ENCODE data around the gene IFT20.
"Not testable (repeated sequence)": the region's sequence is repeated elsewhere in the genome, so short reads cannot be mapped to it uniquely, and the experiment has no call there.

The IFT20 gene

DNA sequence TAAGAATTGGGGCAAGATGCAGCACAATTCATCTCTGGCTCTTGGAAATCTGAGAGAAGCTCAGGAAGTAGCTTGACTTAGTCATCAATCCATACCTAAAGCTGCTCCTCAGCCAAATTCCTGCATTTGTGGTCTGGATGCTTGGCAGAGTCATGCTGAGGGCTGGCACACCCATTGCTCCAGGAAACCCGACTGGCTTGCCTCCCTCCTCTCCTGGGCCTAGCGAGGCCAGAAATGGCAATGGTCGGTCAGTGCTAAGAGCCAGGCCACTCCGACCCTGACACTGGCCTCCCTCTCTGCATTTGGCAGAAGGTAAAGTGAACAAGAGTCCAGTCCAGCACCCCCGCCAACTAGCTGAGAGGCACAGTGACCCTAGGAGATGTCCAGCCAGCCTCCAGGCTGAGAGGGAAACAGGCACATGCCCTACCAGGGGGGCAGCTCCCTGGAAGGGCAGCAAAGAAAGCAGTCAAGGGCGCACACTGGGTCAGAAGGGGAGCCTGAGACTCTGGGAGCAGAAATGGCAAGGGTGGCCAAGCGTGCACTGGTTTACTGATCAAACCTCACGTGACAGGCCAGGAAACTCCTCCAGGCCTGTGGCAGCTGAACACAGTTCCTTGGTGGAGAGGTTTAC is 12.1 kb upstream of the IFT20 start:
- H3K9ac ChIP-seq (ENCODE audit: low read depth, low read length) = no peak overlapping the region
- peaks cover 19% of the 10 kb centered on the region; the same call in 1 of the 2 replicates for H3K4me1 ChIP-seq (ENCODE audit: insufficient read depth, low read length)
- H3K36me3 ChIP-seq (ENCODE audit: insufficient read depth, low read length) = peaks cover 36% of the 10 kb centered on the region
- H3K9me3 ChIP-seq (ENCODE audit: control insufficient read depth, insufficient read depth, low read length) = no peaks in the 10 kb centered on the region

DNA sequence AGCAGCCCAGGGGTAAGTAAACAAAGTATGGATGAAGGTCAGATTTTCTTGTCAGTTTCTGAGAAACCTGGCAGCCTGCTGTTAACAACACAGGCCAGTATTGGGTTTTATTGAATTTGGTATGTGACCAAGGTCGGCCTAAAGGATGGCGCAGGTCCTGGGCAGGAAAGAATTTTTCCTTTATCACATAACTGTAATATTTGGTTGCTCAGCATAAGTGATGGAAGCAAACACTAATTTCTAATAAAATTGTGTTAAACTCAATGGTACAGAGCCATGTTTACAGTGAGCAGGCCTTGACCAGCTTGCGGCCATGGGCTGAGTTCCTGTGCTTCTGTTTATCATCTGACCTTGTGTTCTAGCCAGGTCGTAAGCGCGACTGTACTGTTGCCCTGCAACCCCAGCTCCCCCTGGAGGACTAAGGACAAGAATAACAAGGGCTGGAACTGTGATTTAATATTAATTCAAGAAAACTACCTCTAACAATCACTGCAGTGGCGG is 11.5 kb upstream of the IFT20 start:
- no peak overlapping the region for H3K9ac ChIP-seq (ENCODE audit: low read depth, low read length)
- H3K9me3 ChIP-seq (ENCODE audit: control insufficient read depth, insufficient read depth, low read length) = no peaks in the 10 kb centered on the region
- H3K4me1 ChIP-seq (ENCODE audit: insufficient read depth, low read length) = peaks cover 19% of the 10 kb centered on the region; the same call in 1 of the 2 replicates
- peaks cover 35% of the 10 kb centered on the region for H3K36me3 ChIP-seq (ENCODE audit: insufficient read depth, low read length)

DNA sequence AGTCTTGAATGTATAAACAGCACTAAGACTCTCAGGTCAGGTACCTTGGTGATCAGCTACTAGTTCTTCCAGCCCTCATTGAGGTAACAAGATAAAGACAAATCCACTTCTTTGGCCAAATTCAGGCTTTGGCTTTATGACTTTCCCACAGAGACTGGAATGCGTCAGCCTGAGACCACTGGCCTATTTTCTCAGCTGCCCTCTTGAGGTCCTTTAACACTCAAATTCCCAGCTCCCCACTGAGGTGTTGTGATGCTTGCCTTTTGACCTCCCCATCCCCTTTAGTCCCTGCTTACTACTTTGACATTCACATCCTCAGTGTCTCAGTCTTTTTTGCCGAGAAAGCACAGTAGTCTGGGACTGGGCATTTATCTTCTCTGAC is 10.9 kb upstream of the IFT20 start:
- peaks cover 32% of the 10 kb centered on the region for H3K36me3 ChIP-seq (ENCODE audit: insufficient read depth, low read length)
- no peak overlapping the region for H3K9ac ChIP-seq (ENCODE audit: low read depth, low read length)
- H3K9me3 ChIP-seq (ENCODE audit: control insufficient read depth, insufficient read depth, low read length) = no peaks in the 10 kb centered on the region
- peaks cover 19% of the 10 kb centered on the region; the same call in 1 of the 2 replicates for H3K4me1 ChIP-seq (ENCODE audit: insufficient read depth, low read length)

DNA sequence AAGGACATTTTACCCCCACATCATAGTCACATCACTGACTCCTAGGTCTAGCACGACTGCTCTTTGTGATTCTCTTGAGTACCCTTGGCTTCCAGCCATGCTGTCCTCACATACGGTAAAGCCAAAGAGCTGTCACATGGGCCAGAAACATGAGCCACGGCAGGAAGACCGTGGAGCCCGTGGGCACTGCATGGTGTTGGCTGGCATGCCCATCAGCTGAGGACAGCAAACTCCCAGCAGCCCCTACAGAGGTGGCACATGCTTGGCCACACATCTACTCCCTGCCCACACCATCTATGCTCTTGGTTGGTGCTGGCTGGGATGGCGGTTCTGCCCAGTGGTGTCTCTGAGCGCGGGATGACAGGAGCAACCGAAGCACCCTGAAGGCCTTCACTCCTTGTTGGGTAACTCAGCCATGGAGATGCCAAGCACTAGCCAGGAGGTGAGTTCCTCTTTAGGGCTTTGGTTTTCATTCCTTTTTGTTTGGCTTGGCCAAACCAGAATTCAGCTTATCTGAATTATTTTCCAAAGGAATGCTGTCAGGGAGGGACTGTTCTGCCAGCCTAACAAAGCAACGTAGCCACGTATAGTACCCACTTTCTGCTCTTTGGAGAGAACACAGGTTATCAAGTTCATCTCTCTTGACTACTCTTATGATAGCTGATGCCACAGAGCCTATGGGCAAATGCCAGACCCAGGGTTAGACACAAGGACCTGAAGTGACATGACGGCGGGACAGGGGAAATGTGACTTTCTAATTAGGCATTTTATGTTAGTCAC is 10.3 kb upstream of the IFT20 start:
- peaks cover 27% of the 10 kb centered on the region for H3K36me3 ChIP-seq (ENCODE audit: insufficient read depth, low read length)
- no peak overlapping the region for H3K9ac ChIP-seq (ENCODE audit: low read depth, low read length)

DNA sequence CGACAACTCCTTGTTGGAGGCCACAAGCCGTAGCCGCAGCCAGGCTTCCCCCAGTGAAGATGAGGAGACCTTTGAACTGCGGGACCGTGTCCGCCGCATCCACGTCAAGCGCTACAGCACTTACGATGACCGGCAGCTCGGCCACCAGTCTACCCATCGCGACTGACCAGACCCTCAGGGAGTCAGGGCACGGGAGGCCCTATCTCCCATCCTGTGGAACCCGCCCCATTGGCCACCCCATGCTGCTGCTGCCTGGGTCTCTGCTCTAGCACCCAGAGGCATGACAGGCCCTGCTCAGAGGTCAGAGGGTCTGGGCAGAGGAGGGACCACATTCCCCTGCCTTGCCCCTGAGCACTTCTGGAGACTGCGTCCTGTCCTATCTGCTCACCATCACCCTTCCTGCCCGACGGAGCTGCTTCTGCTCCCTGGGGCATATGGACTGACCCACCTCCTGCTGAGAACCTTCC is 9.2 kb upstream of the IFT20 start:
- Histone ChIP-seq H3K4me1 (ENCODE audit: insufficient read depth, low read length) (peaks cover 19% of the 10 kb centered on the region; the same call in 1 of the 2 replicates), H3K36me3 (ENCODE audit: insufficient read depth, low read length) (peaks cover 27% of the 10 kb centered on the region), H3K9me3 (ENCODE audit: control insufficient read depth, insufficient read depth, low read length) (no peaks in the 10 kb centered on the region), H3K9ac (ENCODE audit: low read depth, low read length) (no peak overlapping the region)

More for the DNA sequence above, 10.3 kb upstream of the IFT20 start:
- Histone ChIP-seq H3K9me3 (ENCODE audit: control insufficient read depth, insufficient read depth, low read length) (no peaks in the 10 kb centered on the region), H3K4me1 (ENCODE audit: insufficient read depth, low read length) (peaks cover 19% of the 10 kb centered on the region; the same call in 1 of the 2 replicates)

DNA sequence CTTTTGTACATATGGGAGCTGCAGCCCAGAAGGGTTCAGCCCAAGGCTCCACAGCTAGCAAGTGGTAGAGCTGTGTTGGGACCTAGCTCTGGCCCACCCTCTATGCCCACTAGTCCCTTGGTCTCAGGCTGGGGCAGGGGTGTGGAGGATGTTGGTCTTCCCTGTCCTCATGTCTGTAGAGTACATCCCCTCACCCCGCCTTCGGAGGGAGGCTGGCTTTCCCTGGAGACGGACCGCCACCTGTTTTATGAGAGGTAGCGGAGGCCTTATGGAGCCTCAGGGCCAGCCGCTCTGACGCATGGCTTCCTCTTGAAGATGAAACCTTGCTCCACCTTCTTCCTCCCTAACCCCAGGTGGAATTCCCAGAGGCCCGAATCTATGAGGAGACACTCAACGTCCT is 8.7 kb upstream of the IFT20 start:
- Histone ChIP-seq H3K36me3 (ENCODE audit: insufficient read depth, low read length) (peaks cover 27% of the 10 kb centered on the region), H3K9ac (ENCODE audit: low read depth, low read length) (no peak overlapping the region), H3K9me3 (ENCODE audit: control insufficient read depth, insufficient read depth, low read length) (no peaks in the 10 kb centered on the region), H3K4me1 (ENCODE audit: insufficient read depth, low read length) (peaks cover 19% of the 10 kb centered on the region; the same call in 1 of the 2 replicates)

DNA sequence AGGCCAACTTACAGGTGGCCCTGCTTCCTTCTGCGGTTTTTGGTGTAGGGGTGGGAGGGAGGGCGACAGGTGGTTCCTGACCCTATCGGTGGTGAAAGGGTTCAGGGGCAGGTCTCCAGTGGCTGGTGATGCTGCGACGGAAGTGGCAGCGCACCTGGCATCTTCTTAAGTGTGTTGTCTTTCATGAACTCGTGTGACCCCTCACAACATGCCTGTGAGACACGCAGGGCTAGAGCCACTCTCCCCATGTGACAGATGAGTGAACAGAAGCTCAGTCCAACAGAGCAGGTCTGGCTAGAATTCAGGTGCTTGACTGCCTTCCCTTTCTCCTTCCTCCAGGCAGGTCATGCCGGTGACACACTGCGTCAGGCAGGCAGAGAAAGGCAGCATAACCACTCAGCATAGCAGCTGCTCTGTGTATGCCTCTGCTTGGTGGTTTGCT is 8.2 kb upstream of the IFT20 start:
- Histone ChIP-seq H3K36me3 (ENCODE audit: insufficient read depth, low read length) (peaks cover 27% of the 10 kb centered on the region), H3K4me1 (ENCODE audit: insufficient read depth, low read length) (peaks cover 19% of the 10 kb centered on the region; the same call in 1 of the 2 replicates)

DNA sequence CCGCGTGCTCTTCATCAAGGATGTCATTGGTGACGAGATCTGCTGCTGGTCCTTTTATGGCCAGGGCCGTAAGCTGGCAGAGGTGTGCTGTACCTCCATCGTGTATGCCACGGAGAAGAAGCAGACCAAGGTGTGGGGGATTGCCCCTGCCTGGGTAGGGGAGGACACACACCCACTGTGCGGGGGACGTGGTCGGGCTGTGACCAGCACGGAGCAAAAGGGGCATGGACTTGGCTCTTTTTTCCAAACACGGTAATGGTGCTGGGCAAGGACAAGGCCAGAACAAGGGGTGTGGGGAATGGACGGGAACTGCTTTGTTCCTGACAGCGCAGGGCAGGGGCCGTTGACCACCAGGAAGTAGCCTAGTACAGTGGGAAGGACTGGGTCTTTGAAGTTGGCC is 7.0 kb upstream of the IFT20 start:
- Histone ChIP-seq H3K9ac (ENCODE audit: low read depth, low read length) (no peak overlapping the region), H3K9me3 (ENCODE audit: control insufficient read depth, insufficient read depth, low read length) (no peaks in the 10 kb centered on the region), H3K36me3 (ENCODE audit: insufficient read depth, low read length) (peaks cover 18% of the 10 kb centered on the region), H3K4me1 (ENCODE audit: insufficient read depth, low read length) (peaks cover 15% of the 10 kb centered on the region; the same call in 1 of the 2 replicates)

More for the DNA sequence above, 8.2 kb upstream of the IFT20 start:
- no peak overlapping the region for H3K9ac ChIP-seq (ENCODE audit: low read depth, low read length)
- no peaks in the 10 kb centered on the region for H3K9me3 ChIP-seq (ENCODE audit: control insufficient read depth, insufficient read depth, low read length)

DNA sequence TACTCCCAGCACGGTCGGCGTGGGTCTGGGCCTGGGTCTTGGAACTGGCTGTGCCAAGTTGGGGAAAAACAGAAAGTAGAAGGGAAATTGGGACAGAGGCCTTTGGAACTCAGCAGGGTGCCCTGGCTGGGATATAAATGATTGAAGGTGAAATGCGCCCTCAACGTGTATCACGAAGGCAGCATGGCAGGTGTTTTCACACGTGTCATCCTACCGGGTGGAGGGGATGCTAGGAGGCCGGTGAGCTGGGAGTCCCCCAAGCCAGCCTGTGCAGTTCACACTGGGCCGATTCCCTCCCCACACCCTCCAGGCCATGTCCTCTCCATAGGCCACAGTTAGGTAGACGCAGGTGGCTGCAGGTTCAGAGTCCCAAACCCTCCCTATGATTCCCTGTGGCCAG is 6.2 kb upstream of the IFT20 start:
- H3K9ac ChIP-seq (ENCODE audit: low read depth, low read length) = no peak overlapping the region
- peaks cover 14% of the 10 kb centered on the region for H3K36me3 ChIP-seq (ENCODE audit: insufficient read depth, low read length)
- H3K9me3 ChIP-seq (ENCODE audit: control insufficient read depth, insufficient read depth, low read length) = no peaks in the 10 kb centered on the region
- peaks cover 16% of the 10 kb centered on the region; the same call in 1 of the 2 replicates for H3K4me1 ChIP-seq (ENCODE audit: insufficient read depth, low read length)

DNA sequence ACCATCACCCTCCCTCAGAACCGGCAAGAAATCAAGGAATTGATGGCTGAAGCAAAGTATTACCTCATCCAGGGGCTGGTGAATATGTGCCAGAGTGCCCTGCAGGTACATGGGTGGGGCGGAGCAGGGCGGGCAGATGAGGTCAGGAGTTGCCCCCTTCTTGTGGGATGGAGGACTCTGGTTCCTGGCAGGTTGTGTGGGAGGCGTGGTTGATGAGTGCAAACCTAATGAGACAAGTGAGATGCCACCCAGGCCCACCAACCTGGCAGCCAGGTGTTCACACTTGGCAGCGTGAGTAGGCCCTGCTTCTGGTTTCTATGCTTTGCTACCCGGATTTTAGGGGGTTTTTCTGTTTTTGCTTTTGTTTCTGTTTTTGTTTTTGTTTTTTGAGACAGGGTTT is 5.1 kb upstream of the IFT20 start:
- H3K4me1 ChIP-seq (ENCODE audit: insufficient read depth, low read length) = peaks cover 7% of the 10 kb centered on the region; the same call in 1 of the 2 replicates
- no peak overlapping the region for H3K9ac ChIP-seq (ENCODE audit: low read depth, low read length)
- H3K9me3 ChIP-seq (ENCODE audit: control insufficient read depth, insufficient read depth, low read length) = no peaks in the 10 kb centered on the region
- H3K36me3 ChIP-seq (ENCODE audit: insufficient read depth, low read length) = peaks cover 6% of the 10 kb centered on the region; the same call in 1 of the 2 replicates

DNA sequence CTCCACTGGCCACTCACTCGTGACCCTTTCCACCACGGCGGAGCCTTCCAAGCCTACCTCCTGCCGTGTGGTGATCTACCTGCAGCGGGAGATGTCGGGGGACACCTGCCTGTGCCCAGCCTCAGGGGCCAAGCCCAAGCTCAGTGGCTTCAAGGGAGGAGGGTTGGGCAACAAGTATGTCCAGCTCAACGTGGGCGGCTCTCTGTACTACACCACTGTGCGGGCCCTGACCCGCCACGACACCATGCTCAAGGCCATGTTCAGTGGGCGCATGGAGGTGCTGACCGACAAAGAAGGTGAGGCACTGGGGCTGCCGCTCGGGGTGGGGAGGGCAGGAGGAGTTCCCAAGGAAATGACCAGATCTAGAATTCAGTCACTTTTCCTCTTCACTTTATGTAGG is 4.2 kb upstream of the IFT20 start:
- H3K9me3 ChIP-seq (ENCODE audit: control insufficient read depth, insufficient read depth, low read length) = no peaks in the 10 kb centered on the region
- no peak overlapping the region for H3K9ac ChIP-seq (ENCODE audit: low read depth, low read length)
- peaks cover 9% of the 10 kb centered on the region for H3K4me1 ChIP-seq (ENCODE audit: insufficient read depth, low read length)
- H3K36me3 ChIP-seq (ENCODE audit: insufficient read depth, low read length) = 0 out of 2 replicates have a peak, but pooled peaks cover under 1% of the 10 kb centered on the region

DNA sequence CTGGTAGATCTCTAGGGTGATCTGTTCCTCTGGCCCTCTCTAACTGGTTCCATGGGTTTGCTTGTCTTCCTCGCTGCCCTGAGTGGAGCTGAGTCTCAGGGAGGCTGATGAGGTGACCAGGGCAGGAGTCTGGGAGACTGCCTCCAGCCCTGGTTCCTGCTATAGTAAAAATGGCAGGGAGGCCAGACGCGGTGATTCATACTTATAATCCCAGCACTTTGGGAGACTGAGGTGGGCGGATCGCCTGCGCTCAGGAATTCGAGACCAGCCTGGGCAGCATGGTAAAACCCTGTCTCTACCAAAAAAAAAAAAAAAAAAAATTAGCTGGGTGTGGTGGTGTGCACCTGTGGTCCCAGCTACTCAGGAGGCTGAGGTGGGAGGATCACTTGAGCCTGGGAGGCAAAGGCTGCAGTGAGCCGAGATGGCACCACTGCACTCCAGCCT is 3.5 kb upstream of the IFT20 start:
- not testable (repeated sequence) for H3K36me3 ChIP-seq (ENCODE audit: insufficient read depth, low read length); H3K9me3 ChIP-seq (ENCODE audit: control insufficient read depth, insufficient read depth, low read length); H3K9ac ChIP-seq (ENCODE audit: low read depth, low read length)
- peaks cover 13% of the 10 kb centered on the region for H3K4me1 ChIP-seq (ENCODE audit: insufficient read depth, low read length)

DNA sequence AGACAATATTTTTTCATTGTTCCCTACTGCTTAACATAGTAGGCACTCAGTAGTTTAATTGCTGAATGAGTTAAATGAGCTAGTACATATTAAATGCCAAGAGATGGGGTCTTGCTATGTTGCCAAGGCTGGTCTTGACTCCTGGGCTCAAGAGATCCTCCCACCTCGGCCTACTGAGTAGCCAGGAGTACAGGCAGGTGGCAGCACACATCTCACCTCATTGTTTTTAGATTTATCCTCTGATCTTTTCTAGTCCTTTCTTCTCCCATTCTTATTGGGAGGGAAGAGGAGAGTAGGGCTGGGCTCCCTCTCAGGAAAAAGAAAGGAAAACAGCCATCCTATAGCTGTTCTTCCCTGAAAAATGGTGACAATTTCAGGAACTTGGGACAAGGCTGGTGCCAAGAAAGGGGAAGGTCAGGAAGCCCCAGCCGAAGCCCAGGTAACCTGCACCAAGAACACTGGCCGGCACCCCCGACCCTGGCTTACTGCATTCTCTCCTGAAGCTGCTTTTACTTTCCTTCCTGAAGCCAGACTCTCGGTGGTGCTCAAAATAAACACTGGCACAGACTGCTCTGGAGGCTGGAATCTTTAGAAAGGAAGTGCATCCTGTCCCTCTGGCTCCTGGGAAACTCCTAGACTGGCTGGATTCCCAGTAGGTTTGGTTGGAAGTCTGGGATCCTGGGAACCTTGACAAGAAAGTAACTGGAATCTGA is 2.9 kb upstream of the IFT20 start:
- Histone ChIP-seq H3K36me3 (ENCODE audit: insufficient read depth, low read length) (no peaks in the 10 kb centered on the region), H3K9ac (ENCODE audit: low read depth, low read length) (no peak overlapping the region), H3K4me1 (ENCODE audit: insufficient read depth, low read length) (peaks cover 13% of the 10 kb centered on the region), H3K9me3 (ENCODE audit: control insufficient read depth, insufficient read depth, low read length) (no peaks in the 10 kb centered on the region)

Measured in ES-I3 (cell line).